HepG2 (cell line): ENCODE data around the gene GMEB2. TPM values are rescaled to one million over a fixed set of nuclear protein-coding genes. Genes with fewer than 3 reads are reported as not detected.

ENCODE experiments used
- BRCA1 ChIP-seq: sonication (generic); formaldehyde crosslinking; IDR thresholded peaks from 2 replicates; pipeline ENCODE4 v1.4.0; 2020; ENCODE audit warnings: missing genetic modification reagents
- CBFB ChIP-seq: sonication (generic); formaldehyde crosslinking; IDR thresholded peaks from 2 replicates; pipeline ENCODE4 v1.4.0; 2020; ENCODE audit warnings: missing genetic modification reagents
- ELF1 ChIP-seq: sonication (generic); formaldehyde crosslinking; IDR thresholded peaks from 2 replicates; pipeline ENCODE4 v1.4.0; 2020; ENCODE audit warnings: missing genetic modification reagents
- FOXA3 ChIP-seq: IDR thresholded peaks from 2 replicates; pipeline ENCODE4 v1.6.1; 2016; ENCODE audit warnings: missing genetic modification reagents, missing compliant biosample characterization
- HBP1 ChIP-seq: IDR thresholded peaks from 2 replicates; pipeline ENCODE4 v1.6.1; 2016; ENCODE audit warnings: low read depth, control low read depth
- IKZF5 ChIP-seq: IDR thresholded peaks from 2 replicates; pipeline ENCODE4 v1.6.1; 2018; ENCODE audit warnings: missing genetic modification reagents, mild to moderate bottlenecking, missing compliant biosample characterization
- KDM2A ChIP-seq: sonication (generic); formaldehyde crosslinking; IDR thresholded peaks from 2 replicates; pipeline ENCODE4 v1.4.0; 2020; ENCODE audit warnings: low read depth, missing genetic modification reagents, borderline replicate concordance
- LBX2 ChIP-seq: sonication (generic); formaldehyde crosslinking; IDR thresholded peaks from 2 replicates; pipeline ENCODE4 v1.5.0; 2020; ENCODE audit warnings: missing genetic modification reagents, mild to moderate bottlenecking, borderline replicate concordance
- MLLT10 ChIP-seq: sonication (generic); formaldehyde crosslinking; IDR thresholded peaks from 2 replicates; pipeline ENCODE4 v1.4.0; 2020; ENCODE audit warnings: missing genetic modification reagents
- MLXIP ChIP-seq: sonication (generic); formaldehyde crosslinking; IDR thresholded peaks from 2 replicates; pipeline ENCODE4 v1.9.0; 2021; ENCODE audit warnings: missing genetic modification reagents, borderline replicate concordance
- MXI1 ChIP-seq: IDR thresholded peaks from 3 replicates; pipeline ENCODE4 v1.6.1; 2012; ENCODE audit warnings: low read depth, low read length, inconsistent platforms, borderline replicate concordance
- NCOA1 ChIP-seq: sonication (generic); formaldehyde crosslinking; IDR thresholded peaks from 2 replicates; pipeline ENCODE4 v1.9.0; 2021; ENCODE audit warnings: missing genetic modification reagents
- NFE2L1 ChIP-seq: sonication (generic); formaldehyde crosslinking; IDR thresholded peaks from 2 replicates; pipeline ENCODE4 v1.4.0; 2020; ENCODE audit warnings: missing genetic modification reagents, mild to moderate bottlenecking, borderline replicate concordance
- NFKB2 ChIP-seq: sonication (generic); formaldehyde crosslinking; IDR thresholded peaks from 2 replicates; pipeline ENCODE4 v1.4.0; 2020; ENCODE audit warnings: missing genetic modification reagents, borderline replicate concordance
- RARA ChIP-seq: IDR thresholded peaks from 2 replicates; pipeline ENCODE4 v1.6.1; 2016; ENCODE audit warnings: missing genetic modification reagents, missing compliant biosample characterization
- SIX1 ChIP-seq: sonication (generic); formaldehyde crosslinking; IDR thresholded peaks from 2 replicates; pipeline ENCODE4 v1.4.0; 2020; ENCODE audit warnings: missing genetic modification reagents, borderline replicate concordance
- SKI ChIP-seq: fragments of 450-650 bp; IDR thresholded peaks from one replicate; pipeline ENCODE4 v1.6.1; 2018; ENCODE audit warnings: mild to moderate bottlenecking; ENCODE audit not compliant: partially characterized antibody
- THRA ChIP-seq: sonication (generic); formaldehyde crosslinking; IDR thresholded peaks from 2 replicates; pipeline ENCODE4 v1.4.0; 2020; ENCODE audit warnings: missing genetic modification reagents, borderline replicate concordance
- ZFP36 ChIP-seq: fragments of 150-350 bp; IDR thresholded peaks from 2 replicates; pipeline ENCODE4 v1.6.1; 2018; ENCODE audit warnings: borderline replicate concordance, low read length, low read depth; ENCODE audit not compliant: partially characterized antibody
- ZNF30 ChIP-seq: sonication (generic); formaldehyde crosslinking; IDR thresholded peaks from 2 replicates; pipeline ENCODE4 v1.5.0; 2020; ENCODE audit warnings: mild to moderate bottlenecking, missing genetic modification reagents
- ZNF362 ChIP-seq: sonication (generic); formaldehyde crosslinking; IDR thresholded peaks from 2 replicates; pipeline ENCODE4 v1.4.0; 2020; ENCODE audit warnings: missing genetic modification reagents, mild to moderate bottlenecking, borderline replicate concordance
- polyA plus RNA-seq, 8 experiments: library from polyadenylated mRNA; depleted of rRNA in 3 of 8; stranded (reverse) in 7 of 8; unstranded in 1 of 8; fragments of >200 nt; fragmentation: Illumina TruSeq in 4 of 8; extraction: Trizol in 4 of 8; gene quantifications; 2 replicates each; pipeline versions ENCODE4 v1.2.1 to v1.2.3, GENCODE V29; 2011 to 2016; ENCODE audit warnings: low read depth in 4 of 8, missing spikeins in 1 of 8, mixed read lengths in 1 of 8; ENCODE audit not compliant: insufficient read depth in 1 of 8
- total RNA-seq, 5 experiments: library from RNA; depleted of rRNA; stranded (reverse); fragments of >200 nt; fragmentation: Illumina TruSeq; extraction: Trizol; gene quantifications; 2 replicates each; pipeline ENCODE4 v1.2.3, GENCODE V29; 2016; ENCODE audit warnings: low read depth in 1 of 5

The GMEB2 gene
- total and polyA plus RNA-seq, 2 of the 13 experiments (the other 11 are each of a cell fraction or from before 2014, with no cell fraction given), result 10.6 to 12.4 TPM

GRCh38 chr20:63577317-63577894, 49.5 kb downstream of the GMEB2 start (continued):
- TF ChIP-seq MLXIP (CRISPR knock-in tag) (peak; percentile 98), THRA (no peak), ZNF30 (CRISPR knock-in tag) (0 out of 2 replicates have a peak, but pooled peaks have one; percentile 33), BRCA1 (CRISPR knock-in tag) (peak; percentile 76; the same call in 1 of the 2 replicates), HBP1 (peak; percentile 60; the same call in 1 of the 2 replicates), FOXA3 (CRISPR knock-in tag) (peak; percentile 29; the same call in 1 of the 2 replicates), ZFP36 (no peak), ZNF362 (no peak), SIX1 (CRISPR knock-in tag) (no peak), KDM2A (peak; percentile 58; the same call in 1 of the 2 replicates), CBFB (CRISPR knock-in tag) (0 out of 2 replicates have a peak, but pooled peaks have one; percentile 35), ELF1 (no peak), NCOA1 (CRISPR knock-in tag) (no peak), IKZF5 (CRISPR knock-in tag) (peak; percentile 50; the same call in 1 of the 2 replicates), NFE2L1 (CRISPR knock-in tag) (no peak), SKI (no peak), NFKB2 (peak; percentile 85; the same call in 1 of the 2 replicates), RARA (CRISPR knock-in tag) (peak; percentile 58), MLLT10 (CRISPR knock-in tag) (no peak), LBX2 (no peak), MXI1 (peak; percentile 57; the same call in 1 of the 3 replicates)
